Measurements from ENCODE around the gene CELF5.
"Not testable (repeated sequence)": the region's sequence is repeated elsewhere in the genome, so short reads cannot be mapped to it uniquely, and the experiment has no call there.

The CELF5 gene

DNA sequence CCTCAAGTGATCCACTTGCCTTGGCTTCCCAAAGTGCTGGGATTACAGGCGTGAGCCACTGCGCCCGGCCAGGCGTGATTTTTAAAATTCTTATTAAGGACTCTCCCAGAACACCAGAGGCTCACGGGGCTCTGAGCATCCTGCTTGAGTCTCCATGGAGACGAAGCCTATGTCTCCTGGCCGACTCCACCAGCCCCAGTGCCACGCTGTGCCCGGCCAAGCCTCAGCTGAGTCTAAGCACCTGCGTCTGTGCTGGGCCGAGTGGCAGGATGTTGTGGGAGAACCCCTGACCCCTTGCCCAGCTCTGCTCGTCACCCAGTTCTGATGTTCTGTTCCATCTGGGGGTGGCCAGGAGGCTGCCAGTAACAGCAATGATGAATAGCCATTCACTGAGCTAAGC is 3.9 kb upstream of the CELF5 start:
- H3K27ac ChIP-seq, result no peak overlapping the region
- no peak for TF ChIP-seq ZFX (IDR thresholded peaks at IDR 0.05; ENCODE audit: borderline replicate concordance)
- TF ChIP-seq, protein P1, sequence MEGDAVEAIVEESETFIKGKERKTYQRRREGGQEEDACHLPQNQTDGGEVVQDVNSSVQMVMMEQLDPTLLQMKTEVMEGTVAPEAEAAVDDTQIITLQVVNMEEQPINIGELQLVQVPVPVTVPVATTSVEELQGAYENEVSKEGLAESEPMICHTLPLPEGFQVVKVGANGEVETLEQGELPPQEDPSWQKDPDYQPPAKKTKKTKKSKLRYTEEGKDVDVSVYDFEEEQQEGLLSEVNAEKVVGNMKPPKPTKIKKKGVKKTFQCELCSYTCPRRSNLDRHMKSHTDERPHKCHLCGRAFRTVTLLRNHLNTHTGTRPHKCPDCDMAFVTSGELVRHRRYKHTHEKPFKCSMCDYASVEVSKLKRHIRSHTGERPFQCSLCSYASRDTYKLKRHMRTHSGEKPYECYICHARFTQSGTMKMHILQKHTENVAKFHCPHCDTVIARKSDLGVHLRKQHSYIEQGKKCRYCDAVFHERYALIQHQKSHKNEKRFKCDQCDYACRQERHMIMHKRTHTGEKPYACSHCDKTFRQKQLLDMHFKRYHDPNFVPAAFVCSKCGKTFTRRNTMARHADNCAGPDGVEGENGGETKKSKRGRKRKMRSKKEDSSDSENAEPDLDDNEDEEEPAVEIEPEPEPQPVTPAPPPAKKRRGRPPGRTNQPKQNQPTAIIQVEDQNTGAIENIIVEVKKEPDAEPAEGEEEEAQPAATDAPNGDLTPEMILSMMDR (IDR thresholded peaks at IDR 0.05), result no peak

DNA sequence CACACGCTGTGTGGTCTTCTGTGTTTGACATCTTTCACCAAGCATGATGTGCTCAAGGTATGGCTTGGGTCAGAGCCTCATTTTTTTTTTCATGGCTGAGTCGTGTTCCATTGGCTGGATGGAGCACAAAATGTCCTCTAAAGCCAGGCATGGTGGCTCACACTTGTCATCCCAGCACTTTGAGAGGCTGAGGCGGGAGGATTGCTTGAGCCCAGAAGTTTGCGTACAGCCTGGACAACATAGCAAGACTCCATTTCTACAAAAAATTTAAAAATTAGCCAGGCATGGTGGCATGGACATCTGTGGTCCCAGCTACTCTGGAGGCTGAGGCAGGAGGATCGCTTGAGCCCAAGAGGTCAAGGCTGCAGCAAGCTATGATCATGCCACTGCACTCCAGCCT is 2.9 kb upstream of the CELF5 start:
- H3K27ac ChIP-seq, result not testable (repeated sequence)

DNA sequence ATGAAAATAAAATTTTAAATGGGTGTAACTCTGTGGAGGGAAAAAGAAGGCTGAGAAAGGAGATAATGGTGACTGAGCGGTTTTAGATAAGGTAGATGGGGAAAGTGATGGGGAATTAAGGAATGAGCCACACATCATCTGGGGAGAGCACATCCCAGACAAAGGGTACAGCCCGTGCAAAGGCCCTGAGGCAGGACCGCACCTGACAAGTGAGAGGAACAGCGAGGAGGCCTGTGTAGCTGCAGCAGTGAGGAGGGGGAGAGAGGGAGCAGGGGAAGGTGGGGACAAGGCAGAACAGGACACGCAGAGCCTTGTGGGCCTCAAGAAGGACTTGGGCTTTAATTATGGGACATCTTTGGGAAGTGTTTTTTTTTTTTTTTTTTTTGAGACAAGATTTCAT is 1.8 kb upstream of the CELF5 start:
- no peak for TF ChIP-seq ZFX (IDR thresholded peaks at IDR 0.05; ENCODE audit: borderline replicate concordance)
- TF ChIP-seq, protein P1 (IDR thresholded peaks at IDR 0.05), result no peak
- H3K27ac ChIP-seq, result no peak overlapping the region

DNA sequence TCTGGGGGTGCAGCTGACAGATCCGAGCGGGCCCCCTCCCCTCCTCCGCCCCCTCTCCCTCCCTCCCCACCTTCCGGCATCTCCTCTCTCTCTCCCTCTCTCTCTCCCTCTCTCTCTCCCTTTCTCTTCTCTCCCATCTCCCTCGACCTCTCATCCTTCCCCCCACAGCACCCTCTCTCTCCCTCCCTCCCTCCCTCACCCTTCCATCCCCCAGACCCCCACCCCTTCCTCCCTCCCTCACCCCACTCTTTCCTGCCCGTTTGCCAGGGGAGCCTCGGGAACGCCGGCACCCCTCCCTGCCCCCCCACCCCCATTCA is 666 bp downstream of the CELF5 start:
- no peak overlapping the region for H3K27ac ChIP-seq
- TF ChIP-seq, protein P1 (IDR thresholded peaks at IDR 0.05), result no peak
- TF ChIP-seq ZFX (IDR thresholded peaks at IDR 0.05; ENCODE audit: borderline replicate concordance), result no peak

DNA sequence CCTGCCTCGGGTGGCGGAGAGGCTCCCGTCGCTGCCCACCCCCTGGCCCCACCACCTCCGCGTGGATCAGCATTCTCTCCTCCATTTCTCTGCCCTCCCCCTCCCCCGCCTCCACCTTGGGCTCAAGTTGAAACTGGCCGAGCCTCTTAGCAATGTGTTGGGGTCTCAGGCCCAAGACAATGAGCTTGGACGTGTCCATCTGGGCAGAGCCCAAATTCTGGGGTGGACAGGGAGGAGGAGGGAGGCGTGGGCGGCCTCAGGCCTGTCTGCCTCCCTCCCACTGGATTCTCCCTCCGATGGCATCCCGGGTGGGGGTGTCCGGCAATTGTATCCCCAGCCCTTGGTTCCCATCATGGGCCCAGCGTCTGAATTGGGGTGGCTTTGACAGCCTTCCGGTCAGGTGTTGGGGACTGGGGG is 1.2 kb downstream of the CELF5 start:
- no peak overlapping the region for H3K27ac ChIP-seq
- no peak for TF ChIP-seq ZFX (IDR thresholded peaks at IDR 0.05; ENCODE audit: borderline replicate concordance)
- TF ChIP-seq, protein P1 (IDR thresholded peaks at IDR 0.05), result no peak

DNA sequence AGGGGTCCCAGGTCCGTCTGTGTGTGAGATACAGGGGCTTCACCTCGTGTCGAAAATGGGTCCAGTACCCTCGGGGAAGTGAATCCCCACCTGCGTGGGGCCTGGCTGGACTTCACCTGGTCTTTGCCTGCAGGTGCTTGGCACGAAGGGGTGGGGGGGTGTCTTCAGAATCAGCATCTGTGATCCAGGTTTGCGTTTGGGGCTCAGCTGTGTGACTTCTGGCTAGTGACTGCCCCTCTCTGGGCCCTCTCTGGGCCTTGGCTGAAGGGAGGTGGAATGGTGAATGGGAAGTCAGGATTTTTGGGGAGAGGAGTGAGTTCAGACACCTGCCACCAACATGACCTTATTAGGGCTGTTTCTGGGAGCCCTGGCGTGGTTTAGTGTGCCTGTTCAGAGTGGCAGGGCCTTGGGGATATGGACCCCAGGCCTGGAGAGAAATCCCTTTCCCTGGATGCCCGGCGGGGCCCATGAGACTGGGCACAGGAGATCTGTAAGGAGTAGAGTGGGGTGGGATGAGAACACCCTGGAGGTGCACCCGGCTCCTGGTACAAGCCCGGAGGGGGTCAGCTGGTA is 2.7 kb downstream of the CELF5 start:
- no peak overlapping the region for H3K27ac ChIP-seq
- TF ChIP-seq ZFX (IDR thresholded peaks at IDR 0.05; ENCODE audit: borderline replicate concordance), result no peak
- TF ChIP-seq, protein P1 (IDR thresholded peaks at IDR 0.05), result no peak

DNA sequence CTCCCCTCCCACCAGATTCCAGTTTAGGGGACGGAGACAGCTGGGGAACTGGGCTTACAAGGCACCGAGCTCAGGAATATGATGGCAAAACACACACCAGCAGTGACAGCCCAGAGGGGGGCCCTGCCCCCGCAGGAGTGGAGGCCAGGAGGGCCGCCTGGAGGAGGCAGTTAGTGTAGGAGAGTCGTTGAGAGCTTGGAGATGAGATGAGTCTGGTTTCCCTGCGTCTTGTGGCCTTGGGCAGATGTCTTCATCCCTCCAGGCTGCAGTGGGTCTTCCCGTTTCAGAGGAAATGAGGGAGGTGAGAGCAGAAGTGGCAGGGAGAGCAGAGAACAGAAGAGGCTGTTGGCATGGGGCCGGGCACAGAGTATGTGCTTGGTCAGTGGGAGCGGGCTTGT is 4.9 kb downstream of the CELF5 start:
- no peak overlapping the region for H3K27ac ChIP-seq
- TF ChIP-seq, protein P1 (IDR thresholded peaks at IDR 0.05), result no peak
- TF ChIP-seq ZFX (IDR thresholded peaks at IDR 0.05; ENCODE audit: borderline replicate concordance), result no peak

DNA sequence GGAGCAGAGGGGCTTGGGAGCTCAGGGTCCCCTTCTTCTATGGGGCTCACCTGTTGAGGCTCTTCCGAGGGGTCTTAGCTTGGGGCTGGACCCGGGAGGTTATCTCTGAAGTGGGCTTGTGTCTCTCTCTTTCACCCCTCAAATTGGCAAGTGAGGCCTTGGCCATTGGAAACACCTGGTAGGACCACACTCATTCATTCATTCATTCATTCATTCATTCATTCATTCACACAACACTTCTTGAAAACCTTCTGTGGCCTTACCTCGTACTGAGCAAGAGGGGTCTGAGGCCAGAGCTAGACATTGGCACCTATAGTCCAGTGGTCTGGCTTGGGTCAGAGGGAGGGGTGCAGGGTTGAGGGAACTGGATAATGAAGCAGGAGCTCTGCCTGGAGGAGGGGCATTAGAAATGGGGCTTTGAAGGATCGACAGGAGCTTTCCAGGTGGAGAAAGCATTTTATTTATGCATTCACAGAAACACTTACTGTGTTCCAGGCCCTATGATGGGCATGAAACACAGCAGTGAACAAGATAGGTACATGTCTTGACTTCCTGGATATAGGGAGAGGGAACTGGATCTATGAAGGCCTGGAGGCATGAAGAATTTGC is 5.5 kb downstream of the CELF5 start:
- no peak overlapping the region for H3K27ac ChIP-seq
- TF ChIP-seq, protein P1 (IDR thresholded peaks at IDR 0.05), result no peak
- TF ChIP-seq ZFX (IDR thresholded peaks at IDR 0.05; ENCODE audit: borderline replicate concordance), result no peak

Data from 22Rv1 (cell line).